ENCODE results near the gene TIPARP.

- no peak for TF ChIP-seq MXI1 (IDR thresholded peaks at IDR 0.05; ENCODE audit: borderline replicate concordance, low read depth, low read length)
- TF ChIP-seq POLR2AphosphoS5 (IDR thresholded peaks at IDR 0.05; ENCODE audit: low read depth, low read length) = no peak
- TF ChIP-seq ZNF619 (CRISPR knock-in tag; IDR thresholded peaks at IDR 0.05) = no peak
- TF ChIP-seq ZNF329 (CRISPR knock-in tag; IDR thresholded peaks at IDR 0.05; ENCODE audit: low read depth) = no peak
- no peak for TF ChIP-seq REPIN1 (CRISPR knock-in tag; IDR thresholded peaks at IDR 0.05; ENCODE audit: borderline replicate concordance, low read depth)
- no peak for TF ChIP-seq ZNF792 (CRISPR knock-in tag; IDR thresholded peaks at IDR 0.05)
- TF ChIP-seq ZNF639 (CRISPR knock-in tag; conservative IDR thresholded peaks at IDR 0.05) = no peak
- TF ChIP-seq CEBPZ (IDR thresholded peaks at IDR 0.05; ENCODE audit: low read length) = no peak
- TF ChIP-seq TEAD2 (CRISPR knock-in tag; IDR thresholded peaks at IDR 0.05) = no peak
- no peak for TF ChIP-seq UBTF (CRISPR knock-in tag; IDR thresholded peaks at IDR 0.05)
- no peak for TF ChIP-seq GFI1 (CRISPR knock-in tag; IDR thresholded peaks at IDR 0.05; ENCODE audit: borderline replicate concordance)
Measured at GRCh38 chr3:156747046-156747445, 72.7 kb downstream of the TIPARP start.
